Tibial nerve (tissue), 4 donors: Measurements from ENCODE around the gene TMEM44. TPM values are rescaled to one million over a fixed set of nuclear protein-coding genes. Genes with fewer than 3 reads are reported as not detected.

Experiments
- DNase-seq, 2 donors: peaks; one replicate each; pipeline ENCODE4 v3.0.0-alpha.2; 2019; ENCODE audit warnings: low spot score in 2 of 2
- H3K27ac ChIP-seq, 4 donors: fragments of 200-600 bp; sonication (generic) in 3 of 4; one replicate each; pipeline ENCODE4 v1.5.1; 2017 to 2019; ENCODE audit warnings: mild to moderate bottlenecking in 1 of 4
- H3K27me3 ChIP-seq, 2 donors: fragments of 200-600 bp; sonication (generic) in 1 of 2; one replicate each; pipeline versions ENCODE4 v1.5.1 to v1.6.0; 2017 to 2019
- H3K36me3 ChIP-seq, 3 donors: fragments of 200-600 bp; sonication (generic); one replicate each; pipeline ENCODE4 v1.5.1; 2018 to 2019
- H3K4me1 ChIP-seq, 4 donors: fragments of 200-600 bp; sonication (generic) in 3 of 4; one replicate each; pipeline ENCODE4 v1.5.1; 2017 to 2019
- H3K4me3 ChIP-seq, 4 donors: fragments of 200-600 bp; sonication (generic) in 3 of 4; one replicate each; pipeline ENCODE4 v1.5.1; 2017 to 2019; ENCODE audit warnings: mild to moderate bottlenecking in 1 of 4, moderate library complexity in 1 of 4
- H3K9me3 ChIP-seq, 4 donors: fragments of 200-600 bp; sonication (generic) in 3 of 4; one replicate each; pipeline ENCODE4 v1.5.1; 2017 to 2019
- CTCF ChIP-seq, 5 experiments: fragments of 200-600 bp in 3 of 5; fragments of 450-650 bp in 2 of 5; sonication (generic) in 3 of 5; IDR thresholded peaks; one replicate each; pipeline ENCODE4 v1.5.1; 2016 to 2019; ENCODE audit warnings: antibody characterized with exemption in 5 of 5, mild to moderate bottlenecking in 3 of 5, moderate library complexity in 2 of 5
- EP300 ChIP-seq, 2 donors: sonication (generic); formaldehyde crosslinking; IDR thresholded peaks; one replicate each; pipeline ENCODE4 v1.6.1; 2017; ENCODE audit warnings: antibody characterized with exemption in 2 of 2, mild to moderate bottlenecking in 1 of 2
- POLR2A ChIP-seq, 2 donors: fragments of 450-650 bp; IDR thresholded peaks; one replicate each; pipeline ENCODE4 v1.6.1; 2017; ENCODE audit warnings: antibody characterized with exemption in 2 of 2, mild to moderate bottlenecking in 2 of 2, moderate library complexity in 2 of 2
- WGBS, 2 donors: methylation state at CpG; one replicate each; pipeline ENCODE4 v1.1.5; 2018; 5-methylcytosine and 5-hydroxymethylcytosine counted together
- total RNA-seq, 4 donors: library from RNA; depleted of rRNA; stranded (reverse); fragments of >200 nt; gene quantifications; one replicate each; pipeline ENCODE4 v1.1.0, GENCODE V29; 2016

The TMEM44 gene
- total RNA-seq, 4 donors from 2014 or later, result 14.9 to 17.4 (median 16.5) TPM

DNA sequence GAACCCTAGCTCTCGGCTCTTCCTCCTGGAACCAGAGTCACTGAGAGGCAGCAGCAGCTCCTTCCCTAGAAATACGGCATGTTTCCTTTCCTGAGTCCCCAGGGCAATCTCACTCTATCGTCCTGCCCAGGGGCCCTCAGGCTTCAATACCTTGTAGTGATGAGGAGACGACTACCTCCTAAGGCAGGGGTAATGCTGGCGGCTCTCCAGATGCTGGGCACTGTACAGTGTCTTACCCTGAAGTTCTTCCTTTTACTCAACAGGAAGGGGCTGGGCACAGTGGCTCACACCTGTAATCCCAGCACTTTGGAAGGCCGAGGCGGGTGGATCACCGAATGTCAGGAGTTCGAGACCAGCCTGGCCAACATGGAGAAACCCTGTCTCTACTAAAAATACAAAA, 13.5 kb downstream of the TMEM44 start:
- no peak for DNase-seq
- 89 to 94% methylated on average over 9 of the region's 9 CpGs for WGBS, 2 donors
- H3K4me3 ChIP-seq, result no peak overlapping the region

GRCh38 chr3:194618858-194619608, 14.2 kb downstream of the TMEM44 start:
- no peaks in the 10 kb centered on the region for H3K9me3 ChIP-seq

More for the DNA sequence above, 13.5 kb downstream of the TMEM44 start:
- Histone ChIP-seq H3K4me1 (no peaks in the 10 kb centered on the region), H3K27ac (no peak overlapping the region), H3K36me3 (peaks cover 0 to 42% (median 0%) of the 10 kb centered on the region in 3 donors), H3K27me3 (no peaks in the 10 kb centered on the region), H3K9me3 (no peaks in the 10 kb centered on the region)
- TF ChIP-seq CTCF (IDR thresholded peaks at IDR 0.05) (no peak), EP300 (IDR thresholded peaks at IDR 0.05) (no peak), POLR2A (IDR thresholded peaks at IDR 0.05) (no peak)

DNA sequence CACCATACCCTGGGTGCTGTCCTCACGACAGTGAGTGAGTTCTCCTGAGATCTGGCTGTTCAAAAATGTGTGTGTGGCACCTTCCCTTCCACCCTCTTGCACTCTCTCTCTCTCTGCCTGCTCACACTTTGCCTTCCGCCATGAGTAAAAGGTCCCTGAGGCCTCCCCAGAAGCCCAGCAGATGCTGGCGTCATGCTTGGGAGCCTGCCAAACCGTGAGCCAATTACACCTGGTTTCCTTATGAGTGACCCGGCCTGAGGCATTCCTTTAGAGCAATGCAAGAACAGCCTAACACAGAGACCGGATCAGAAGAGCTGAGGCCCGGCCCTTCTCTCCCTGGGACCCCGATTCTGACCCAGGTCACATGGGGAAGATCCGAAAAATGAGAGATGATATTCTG, 15.4 kb downstream of the TMEM44 start:
- H3K4me3 ChIP-seq, result no peak overlapping the region
- no peaks in the 10 kb centered on the region for H3K27me3 ChIP-seq
- no peak for TF ChIP-seq EP300 (IDR thresholded peaks at IDR 0.05)
- TF ChIP-seq CTCF (IDR thresholded peaks at IDR 0.05), result no peak
- no peak for TF ChIP-seq POLR2A (IDR thresholded peaks at IDR 0.05)
- H3K36me3 ChIP-seq, result peaks cover 0 to 26% (median 0%) of the 10 kb centered on the region in 3 donors
- no peak for DNase-seq
- no peaks in the 10 kb centered on the region for H3K9me3 ChIP-seq
- H3K27ac ChIP-seq, result no peak overlapping the region
- no peaks in the 10 kb centered on the region for H3K4me1 ChIP-seq
- WGBS, 2 donors, result 81% methylated on average over 9 of the region's 9 CpGs

More at GRCh38 chr3:194618858-194619608, 14.2 kb downstream of the TMEM44 start:
- no peaks in the 10 kb centered on the region for H3K4me1 ChIP-seq
- no peak for TF ChIP-seq CTCF (IDR thresholded peaks at IDR 0.05)
- TF ChIP-seq POLR2A (IDR thresholded peaks at IDR 0.05), result no peak
- TF ChIP-seq EP300 (IDR thresholded peaks at IDR 0.05), result no peak
- no peak overlapping the region for H3K4me3 ChIP-seq
- H3K36me3 ChIP-seq, result peaks cover 0 to 36% (median 0%) of the 10 kb centered on the region in 3 donors
- no peak for DNase-seq
- no peak overlapping the region for H3K27ac ChIP-seq
- H3K27me3 ChIP-seq, result no peaks in the 10 kb centered on the region
- 74 to 75% methylated on average over 23 of the region's 23 CpGs for WGBS, 2 donors

DNA sequence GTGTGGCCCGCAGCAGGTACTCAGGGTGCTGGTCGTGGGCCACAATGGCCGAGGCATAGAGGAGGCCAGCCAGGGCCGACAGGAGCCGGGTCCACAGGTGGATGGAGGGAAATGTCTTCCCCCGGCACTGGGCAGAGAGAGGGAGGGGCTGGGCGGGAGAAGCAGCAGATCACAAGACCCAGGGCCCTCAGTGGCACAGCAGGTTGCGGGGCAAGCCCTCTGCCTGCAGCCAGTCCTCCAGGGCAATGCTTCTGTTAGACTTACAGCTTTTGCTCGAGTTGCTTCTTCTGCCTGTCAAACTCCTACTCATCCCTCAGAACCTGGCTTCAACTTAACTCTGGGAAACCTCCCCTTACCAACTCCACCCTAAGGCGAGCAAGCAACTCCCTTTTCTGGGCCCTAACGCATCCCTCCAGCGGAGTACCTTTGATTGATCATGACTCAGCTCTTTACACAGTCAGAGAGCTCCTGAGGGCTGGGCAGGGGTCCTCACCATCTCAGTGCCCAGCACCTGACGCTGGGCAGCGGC, 16.0 kb downstream of the TMEM44 start:
- DNase-seq, result no peak
- Histone ChIP-seq H3K9me3 (no peaks in the 10 kb centered on the region), H3K27ac (no peak overlapping the region), H3K4me3 (no peak overlapping the region), H3K4me1 (no peaks in the 10 kb centered on the region), H3K36me3 (peaks cover 0 to 26% (median 0%) of the 10 kb centered on the region in 3 donors), H3K27me3 (no peaks in the 10 kb centered on the region)
- 88 to 94% methylated on average over 13 to 14 of the region's 14 CpGs for WGBS, 2 donors
- no peak for TF ChIP-seq POLR2A (IDR thresholded peaks at IDR 0.05)
- TF ChIP-seq EP300 (IDR thresholded peaks at IDR 0.05), result no peak
- no peak for TF ChIP-seq CTCF (IDR thresholded peaks at IDR 0.05)

GRCh38 chr3:194615226-194615625, 18.0 kb downstream of the TMEM44 start:
- no peak for DNase-seq
- Histone ChIP-seq H3K4me1 (no peaks in the 10 kb centered on the region), H3K4me3 (no peak overlapping the region), H3K27ac (no peak overlapping the region), H3K36me3 (peaks cover 0 to 26% (median 0%) of the 10 kb centered on the region in 3 donors), H3K9me3 (no peaks in the 10 kb centered on the region), H3K27me3 (no peaks in the 10 kb centered on the region)
- 89 to 91% methylated on average over 11 of the region's 11 CpGs for WGBS, 2 donors
- TF ChIP-seq POLR2A (IDR thresholded peaks at IDR 0.05) (no peak), CTCF (IDR thresholded peaks at IDR 0.05) (no peak), EP300 (IDR thresholded peaks at IDR 0.05) (no peak)
